ENCODE data around the gene TMEM185B.
"Not testable (repeated sequence)": the region's sequence is repeated elsewhere in the genome, so short reads cannot be mapped to it uniquely, and the experiment has no call there.

The TMEM185B gene

DNA sequence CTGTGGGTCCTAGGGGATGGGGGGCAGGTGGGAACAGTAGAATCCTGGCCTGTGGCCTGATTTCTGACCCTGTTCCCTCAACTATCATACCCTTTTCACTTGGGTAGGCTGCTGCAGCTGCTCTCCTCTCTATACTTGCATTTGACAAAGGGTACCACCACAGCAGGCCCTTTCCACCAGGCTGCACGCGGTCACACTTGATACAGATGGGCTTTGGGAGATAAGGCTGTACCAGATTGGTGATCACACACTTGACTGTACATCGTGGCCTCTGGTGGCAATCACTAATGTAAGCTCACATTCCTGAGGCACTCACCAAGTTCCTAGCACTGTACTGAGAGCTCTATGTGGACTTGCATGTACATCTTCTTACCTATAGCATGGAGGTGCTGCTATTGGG lies 27.9 kb upstream of the TMEM185B start:
- no peak for DNase-seq

DNA sequence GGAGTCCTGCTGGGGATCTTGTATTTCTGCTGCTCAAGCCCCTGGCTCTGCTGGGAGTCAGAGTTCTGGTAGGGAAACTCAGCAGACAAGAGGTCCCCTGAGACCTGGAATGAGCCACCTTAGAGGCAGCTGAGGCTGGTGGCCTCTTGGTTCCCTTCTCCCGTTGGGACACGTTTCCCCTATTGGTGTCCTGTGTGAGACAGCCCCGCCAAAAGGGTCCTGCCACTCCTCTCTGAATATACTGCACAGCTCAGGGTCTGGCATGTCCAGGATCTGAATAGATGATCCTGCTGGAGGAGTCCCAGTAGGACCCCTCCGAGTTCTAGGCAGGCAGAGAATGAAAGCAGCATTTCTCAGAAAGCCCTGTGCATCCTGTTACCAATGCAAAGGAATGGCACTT lies 27.4 kb upstream of the TMEM185B start:
- no peak for DNase-seq

- no peak for DNase-seq
Observed at GRCh38 chr2:120247851-120248250, 24.7 kb upstream of the TMEM185B start.

DNA sequence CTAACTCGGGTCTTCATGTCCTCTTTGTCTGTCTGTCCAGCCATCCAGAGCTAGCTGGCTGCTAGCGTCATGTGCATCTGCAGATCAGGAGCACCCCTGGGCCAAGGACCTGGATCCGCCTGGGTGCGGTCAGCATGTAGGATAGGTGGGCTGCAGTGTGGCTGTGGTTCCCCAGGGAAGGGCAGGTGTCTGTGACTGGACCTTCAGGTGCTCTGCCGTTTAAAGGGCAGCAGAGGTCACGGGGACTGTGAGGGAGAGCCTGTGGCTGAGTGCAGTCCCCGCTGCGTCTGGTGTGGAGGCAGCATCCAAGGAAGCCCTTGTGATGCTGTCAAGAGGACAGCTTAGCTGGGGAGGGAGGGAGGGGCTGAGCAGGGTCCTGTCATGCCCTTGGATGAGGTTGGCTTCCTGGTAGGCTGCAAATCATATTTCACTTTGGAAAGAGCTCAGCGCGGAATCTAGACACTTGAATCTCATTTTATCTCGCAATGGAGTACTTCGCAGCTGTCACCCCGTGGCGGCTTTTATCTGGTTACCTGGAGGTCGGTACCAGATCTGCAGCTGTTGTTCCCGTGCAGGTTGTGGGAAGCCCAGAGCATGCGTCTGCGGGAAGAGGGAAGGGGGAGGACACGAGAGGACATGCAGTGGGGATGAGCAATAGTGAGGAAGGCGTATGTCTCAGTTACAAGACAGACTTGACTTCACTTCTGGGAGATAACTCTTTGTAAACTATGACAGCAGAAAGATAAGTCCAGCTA lies 23.5 kb upstream of the TMEM185B start:
- no peak for DNase-seq

GRCh38 chr2:120245520-120246332 lies 22.5 kb upstream of the TMEM185B start:
- no peak for DNase-seq

GRCh38 chr2:120244656-120245519 lies 21.7 kb upstream of the TMEM185B start:
- DNase-seq: no peak

GRCh38 chr2:120243875-120244553 lies 20.8 kb upstream of the TMEM185B start:
- DNase-seq: no peak

DNA sequence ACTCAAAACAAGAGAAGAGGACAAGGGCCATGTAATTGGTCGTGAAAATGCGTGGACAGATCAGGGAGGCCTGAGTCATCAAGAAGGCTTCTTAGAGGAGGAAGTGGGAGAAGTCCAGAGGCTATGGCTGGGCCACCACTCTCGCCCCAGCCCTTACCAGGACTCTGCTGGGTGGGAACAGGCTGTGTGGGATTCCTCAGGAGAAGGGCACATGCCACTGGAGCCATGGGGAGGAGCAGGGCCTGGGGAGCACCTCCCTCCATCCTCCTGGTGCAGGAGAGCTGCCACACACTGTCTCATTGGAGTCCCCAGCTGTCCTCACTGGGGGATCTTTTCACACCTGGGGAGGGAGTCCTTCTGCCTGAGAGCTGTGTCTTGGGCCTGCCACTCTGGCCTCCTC lies 20.0 kb upstream of the TMEM185B start:
- DNase-seq: no peak

GRCh38 chr2:120241684-120242083 lies 18.5 kb upstream of the TMEM185B start:
- no peak for DNase-seq

DNA sequence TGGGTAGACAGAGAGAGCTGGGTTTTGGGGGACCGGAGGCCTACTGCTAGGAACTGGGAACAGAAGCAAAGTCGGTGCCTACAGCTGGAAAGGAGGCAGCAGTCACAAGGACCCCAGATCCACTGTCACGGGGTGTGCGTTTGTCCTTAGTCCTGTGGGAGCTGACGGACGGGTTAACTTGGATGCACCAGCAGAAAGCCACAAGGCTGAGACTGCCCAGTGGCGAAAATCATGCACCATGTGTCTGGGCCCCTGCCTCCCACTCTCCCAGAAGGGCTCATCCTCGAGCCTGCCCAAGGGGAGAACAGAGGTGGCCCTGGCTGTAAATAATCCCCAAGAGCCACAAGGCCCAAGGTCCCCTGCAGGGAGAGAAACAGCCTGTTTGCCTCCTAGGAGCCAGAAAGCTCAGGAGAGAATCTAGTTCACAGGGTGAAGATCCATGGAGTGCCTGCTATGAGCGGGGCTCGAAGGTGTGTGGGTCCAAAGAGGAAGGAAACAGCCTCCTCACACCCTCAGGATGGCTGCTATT lies 17.8 kb upstream of the TMEM185B start:
- DNase-seq: no peak

- no peak for DNase-seq
Observed at GRCh38 chr2:120239488-120240287, 16.5 kb upstream of the TMEM185B start.

- DNase-seq: no peak
Observed at GRCh38 chr2:120238728-120239487, 15.7 kb upstream of the TMEM185B start.

- no peak for DNase-seq
Observed at GRCh38 chr2:120237491-120237902, 14.3 kb upstream of the TMEM185B start.

GRCh38 chr2:120236791-120237190 lies 13.6 kb upstream of the TMEM185B start:
- DNase-seq: no peak

GRCh38 chr2:120236316-120236715 lies 13.1 kb upstream of the TMEM185B start:
- DNase-seq: no peak

DNA sequence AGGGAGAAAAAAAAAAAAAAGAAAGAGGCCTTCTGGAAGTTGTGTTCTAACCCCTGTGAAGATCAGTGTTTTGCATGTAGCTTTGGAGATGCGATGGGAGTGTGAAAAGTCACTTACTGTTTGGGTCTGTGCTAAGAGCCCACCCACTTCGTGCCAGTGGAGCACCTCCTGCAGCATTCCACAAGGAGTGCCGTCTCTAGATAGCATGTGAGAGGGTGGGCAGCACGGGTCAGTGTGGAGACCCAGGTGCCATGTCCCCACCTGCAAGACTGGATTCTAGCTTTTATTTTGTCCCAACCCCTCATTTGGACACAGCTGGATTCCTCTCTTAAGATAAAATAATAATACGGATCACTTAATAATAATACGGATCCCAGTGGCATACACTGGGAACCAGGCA lies 12.5 kb upstream of the TMEM185B start:
- DNase-seq: no peak

DNA sequence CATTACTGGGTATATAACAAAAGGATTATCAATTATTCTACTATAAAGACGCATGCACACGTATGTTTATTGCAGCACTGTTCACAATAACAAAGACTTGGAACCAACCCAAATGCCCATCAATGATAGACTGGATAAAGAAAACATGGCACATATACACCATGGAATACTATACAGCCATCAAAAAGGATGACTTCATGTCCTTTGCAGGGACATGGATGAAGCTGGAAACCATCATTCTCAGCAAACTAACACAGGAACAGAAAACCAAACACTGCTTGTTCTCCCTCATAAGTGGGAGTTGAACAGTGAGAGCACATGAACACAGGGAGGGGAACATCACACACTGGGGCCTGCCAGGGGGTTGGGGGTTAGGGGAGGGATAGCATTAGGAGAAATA lies 12.0 kb upstream of the TMEM185B start:
- DNase-seq: not testable (repeated sequence)

- no peak for DNase-seq
Observed at GRCh38 chr2:120233292-120233691, 10.1 kb upstream of the TMEM185B start.

DNA sequence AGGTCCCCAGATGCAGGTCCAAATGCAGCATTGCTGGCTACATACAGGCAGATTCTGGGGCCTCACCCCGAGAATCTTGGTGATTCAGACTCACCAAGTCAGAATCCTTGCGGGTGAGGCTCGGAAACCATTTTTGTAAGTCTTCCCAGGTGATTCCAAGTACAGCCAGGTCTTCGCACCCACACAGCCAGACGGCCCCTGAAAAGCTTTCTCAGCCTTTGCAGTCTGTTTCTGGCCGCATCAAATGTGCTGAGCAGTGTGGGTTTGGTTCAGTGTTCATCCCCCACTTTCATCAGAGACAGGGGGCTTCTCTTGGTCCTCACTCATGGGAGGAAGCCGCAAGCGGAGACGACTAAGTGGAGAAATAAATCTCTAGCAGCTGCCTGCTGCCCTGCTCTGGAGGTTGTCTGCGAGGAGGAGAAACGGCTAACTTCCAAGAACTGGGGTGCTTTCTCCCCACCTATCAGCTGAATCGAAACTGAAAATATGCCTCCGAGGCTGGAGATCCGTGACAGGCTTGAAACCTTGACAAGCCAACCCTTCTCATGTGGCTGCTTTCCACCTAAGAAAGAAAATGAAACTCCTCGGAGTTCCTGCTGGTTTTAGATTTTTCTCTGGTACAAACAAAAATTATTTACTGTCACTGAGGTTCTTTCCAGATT lies 8.9 kb upstream of the TMEM185B start:
- DNase-seq: peak; percentile 77

DNA sequence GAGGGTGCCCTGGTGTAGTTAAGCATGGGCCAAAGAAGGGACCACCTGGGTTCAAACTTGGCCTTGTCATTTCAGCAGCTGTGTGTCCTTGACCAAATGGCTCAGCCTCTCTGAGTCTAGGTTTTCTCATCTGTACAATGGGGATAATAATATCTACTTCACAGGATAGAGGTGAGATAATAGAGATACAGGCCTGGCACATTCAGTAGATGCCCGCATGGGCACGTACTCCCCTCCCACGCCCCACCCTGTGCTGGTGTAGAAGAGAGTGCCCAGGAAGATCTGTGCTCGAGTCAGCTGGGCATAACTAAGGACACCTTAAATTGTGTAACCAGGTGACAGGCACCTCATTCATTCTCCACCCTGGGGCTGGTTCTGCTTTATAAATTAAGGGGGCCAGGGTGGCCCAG lies 8.4 kb upstream of the TMEM185B start:
- no peak for DNase-seq

Measured in CD4-positive, alpha-beta T cell treated with Interleukin-12 subunit alpha and Interleukin-12 subunit beta, for 1 hour (primary cell).